Epithelial cell of proximal tubule (primary cell): Measurements from ENCODE around the gene MAGI2. TPM values are rescaled to one million over a fixed set of nuclear protein-coding genes. Genes with fewer than 3 reads are reported as not detected.

Experiments
- DNase-seq: peaks from one replicate; pipeline ENCODE4 v3.0.0-alpha.2; 2011; ENCODE audit warnings: low read depth
- H3K4me3 ChIP-seq: 2 replicates; pipeline ENCODE4 v1.5.1; 2011; ENCODE audit warnings: low read depth, mild to moderate bottlenecking, low read length
- CTCF ChIP-seq: conservative IDR thresholded peaks from 2 replicates; pipeline ENCODE4 v1.5.1; 2012; ENCODE audit warnings: low read depth, mild to moderate bottlenecking, low read length
- total RNA-seq: library from RNA; depleted of rRNA; stranded (reverse); fragments of >200 nt; gene quantifications from 2 replicates; pipeline ENCODE4 v1.2.3, GENCODE V29; 2015

Gene MAGI2
- total RNA-seq, 1 donor from 2014 or later = 0.92 TPM

- no peak for DNase-seq
- no peak overlapping the region for H3K4me3 ChIP-seq
- TF ChIP-seq CTCF = no peak
Observed at GRCh38 chr7:79320741-79321473, 132.6 kb downstream of the MAGI2 start.

- no peak overlapping the region for H3K4me3 ChIP-seq
- no peak for TF ChIP-seq CTCF
- DNase-seq = no peak
Observed at GRCh38 chr7:79319369-79319768, 134.1 kb downstream of the MAGI2 start.

DNA sequence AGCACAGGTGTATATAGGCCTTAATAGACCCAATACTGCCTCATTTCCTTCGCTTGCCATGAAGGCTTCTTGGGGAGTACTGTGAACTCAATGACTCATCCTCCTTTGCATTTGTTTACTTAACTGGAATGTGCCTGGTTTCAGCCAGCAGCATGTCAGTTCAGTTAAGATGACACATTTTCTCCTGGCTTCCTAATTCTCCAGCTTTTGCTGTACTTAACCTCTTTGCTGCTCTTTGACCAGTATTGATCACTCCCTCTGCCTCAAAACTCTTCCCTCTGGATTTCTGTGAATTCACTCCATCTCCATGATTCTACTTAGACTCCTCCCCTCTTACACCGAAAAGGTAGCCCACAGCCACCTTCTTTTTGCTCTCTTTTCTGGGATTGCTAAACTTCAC, 135.7 kb downstream of the MAGI2 start:
- no peak for TF ChIP-seq CTCF
- H3K4me3 ChIP-seq = no peak overlapping the region
- peak; percentile 53 for DNase-seq

GRCh38 chr7:79312022-79312421, 141.4 kb downstream of the MAGI2 start:
- TF ChIP-seq CTCF = no peak
- no peak overlapping the region for H3K4me3 ChIP-seq
- DNase-seq = no peak

DNA sequence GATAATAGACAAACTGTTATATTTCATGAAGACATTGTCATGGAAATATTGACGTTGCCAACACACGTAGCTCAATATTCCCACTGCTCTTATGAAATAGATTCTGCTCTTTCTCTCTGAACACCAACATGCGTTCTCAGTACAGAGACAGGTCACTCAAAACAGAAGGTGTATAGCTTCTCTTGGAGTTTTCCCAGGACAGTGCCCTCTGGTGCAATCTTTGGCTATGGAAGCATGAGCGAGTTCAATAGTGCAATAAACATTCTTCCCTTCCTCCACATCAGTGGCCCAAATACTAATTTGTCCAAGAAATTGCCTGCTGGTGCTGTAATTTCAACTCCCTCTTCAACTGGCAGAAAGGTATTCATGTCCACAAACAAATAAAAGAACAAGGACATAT, 145.3 kb downstream of the MAGI2 start:
- H3K4me3 ChIP-seq = no peak overlapping the region
- DNase-seq = peak; percentile 32
- TF ChIP-seq CTCF = peak; percentile 55

DNA sequence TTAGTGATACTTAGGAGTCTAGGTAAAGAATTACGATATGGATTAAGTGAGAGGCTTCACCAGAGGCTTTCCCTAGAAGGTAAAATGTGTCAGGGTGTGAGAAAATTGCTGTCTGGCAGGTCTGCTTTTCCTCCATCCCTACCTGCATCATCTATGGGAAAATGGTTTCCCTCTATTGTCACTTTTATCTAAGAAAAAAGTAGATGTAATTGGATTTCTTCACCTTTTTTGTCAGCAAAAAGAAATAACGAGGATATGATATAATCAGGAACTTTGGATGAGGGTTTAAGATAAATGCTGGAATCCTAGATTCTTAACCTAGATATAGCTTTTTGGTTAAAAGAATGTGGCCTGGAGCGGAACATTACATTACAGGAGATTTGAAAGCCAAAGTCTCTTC, 146.1 kb downstream of the MAGI2 start:
- no peak overlapping the region for H3K4me3 ChIP-seq
- no peak for DNase-seq
- TF ChIP-seq CTCF = no peak

DNA sequence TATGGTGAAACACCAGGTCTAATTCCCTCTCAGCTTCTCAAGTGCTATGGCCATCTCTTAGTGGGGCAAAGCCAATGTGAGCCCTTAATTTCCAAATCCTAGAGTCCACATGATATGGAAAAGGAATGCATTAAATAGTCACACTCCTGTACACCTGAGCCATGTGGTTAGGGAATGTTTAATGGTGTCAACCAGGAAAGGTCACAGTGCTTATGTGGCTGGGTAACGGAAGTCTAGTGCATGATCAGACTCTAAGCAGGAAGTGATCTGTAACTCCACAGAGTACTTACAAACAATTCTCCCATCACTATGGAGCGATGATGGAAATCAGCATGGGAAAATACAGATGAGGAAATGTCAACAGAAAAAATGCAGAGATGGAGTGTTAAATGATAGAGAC, 148.8 kb downstream of the MAGI2 start:
- DNase-seq = no peak
- no peak for TF ChIP-seq CTCF
- H3K4me3 ChIP-seq = no peak overlapping the region
